NOMO-1 treated with dmso at 0.1 percent for 144 hours (cell line): ENCODE data around the gene KRTAP4-6.
A peak's percentile ranks its signal among the peaks of the same experiment; 100 is the strongest.
"Not testable (repeated sequence)": the region's sequence is repeated elsewhere in the genome, so short reads cannot be mapped to it uniquely, and the experiment has no call there.

Source experiments
- DNase-seq: peaks from one replicate; lab custom pipeline; 2025; ENCODE audit not compliant: unreplicated experiment; lab: John Stamatoyannopoulos, UW

KRTAP4-6 gene

DNA sequence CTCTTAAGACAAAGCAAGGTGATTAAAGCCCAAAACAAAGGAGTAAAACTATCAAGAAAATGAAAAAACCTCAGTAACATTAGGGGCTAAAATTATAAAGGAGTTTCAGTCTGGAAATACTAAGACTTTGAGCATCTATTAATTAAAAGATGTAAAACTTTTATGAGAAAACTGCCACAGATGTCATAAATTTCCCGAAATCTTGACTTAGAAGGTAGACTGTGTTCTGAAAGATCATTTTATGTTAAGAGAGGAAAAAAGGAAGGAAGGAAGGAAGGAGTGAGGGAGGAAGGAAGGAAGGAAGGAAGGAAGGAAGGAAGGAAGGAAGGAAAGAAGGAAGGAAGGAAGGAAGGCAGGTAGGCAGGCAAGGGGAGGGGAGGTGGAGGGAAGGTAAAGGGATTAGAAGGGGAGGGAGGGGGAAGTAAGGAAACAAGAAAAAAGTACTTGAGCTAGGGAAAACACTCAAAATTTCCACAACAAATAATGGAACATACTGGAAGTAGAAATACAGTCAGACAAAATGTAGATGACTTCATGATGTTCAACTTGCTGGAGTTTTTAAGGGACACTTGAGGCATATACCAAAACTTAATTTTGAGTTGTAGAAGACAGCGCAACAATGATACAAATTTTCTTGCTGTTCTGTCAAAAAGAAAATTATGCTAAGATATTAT, 7.3 kb upstream of the KRTAP4-6 start:
- DNase-seq, result no peak

DNA sequence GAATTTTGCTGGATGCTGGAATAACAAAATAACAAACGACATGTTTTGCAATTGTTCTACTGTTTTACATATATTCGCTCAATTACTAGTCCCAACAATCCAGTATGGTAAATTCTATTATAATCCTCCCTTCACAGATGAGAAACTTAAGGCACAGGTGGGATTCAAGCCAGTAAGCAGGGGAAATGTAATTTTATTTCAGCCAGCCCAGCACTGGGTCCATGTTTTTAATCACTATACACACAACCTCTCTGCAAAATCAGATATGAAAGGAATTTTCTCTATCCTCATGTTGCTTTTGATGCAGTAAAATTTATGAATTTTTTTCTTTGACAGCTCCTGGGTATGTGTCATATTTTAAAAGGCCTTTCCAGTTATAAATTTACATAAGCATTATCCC, 4.9 kb upstream of the KRTAP4-6 start:
- no peak for DNase-seq

DNA sequence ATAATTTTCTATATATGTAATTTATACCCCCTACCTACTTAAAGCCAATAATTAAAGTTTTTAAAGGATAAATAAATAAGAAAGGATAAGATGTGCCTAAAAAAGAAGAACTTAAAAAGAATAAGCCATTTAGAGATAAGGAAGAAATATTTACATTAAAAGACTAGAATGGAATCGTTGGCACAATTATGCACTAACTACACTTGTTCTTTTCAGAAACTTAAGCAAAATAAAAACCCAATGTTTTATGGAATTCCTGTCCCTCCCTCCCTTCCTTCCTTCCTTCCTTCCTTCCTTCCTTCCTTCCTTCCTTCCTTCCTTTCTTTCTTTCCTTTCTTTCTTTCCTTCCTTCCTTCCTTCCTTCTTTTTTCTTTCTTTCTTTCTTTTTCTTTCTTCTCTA, 4.5 kb upstream of the KRTAP4-6 start:
- no peak for DNase-seq

DNA sequence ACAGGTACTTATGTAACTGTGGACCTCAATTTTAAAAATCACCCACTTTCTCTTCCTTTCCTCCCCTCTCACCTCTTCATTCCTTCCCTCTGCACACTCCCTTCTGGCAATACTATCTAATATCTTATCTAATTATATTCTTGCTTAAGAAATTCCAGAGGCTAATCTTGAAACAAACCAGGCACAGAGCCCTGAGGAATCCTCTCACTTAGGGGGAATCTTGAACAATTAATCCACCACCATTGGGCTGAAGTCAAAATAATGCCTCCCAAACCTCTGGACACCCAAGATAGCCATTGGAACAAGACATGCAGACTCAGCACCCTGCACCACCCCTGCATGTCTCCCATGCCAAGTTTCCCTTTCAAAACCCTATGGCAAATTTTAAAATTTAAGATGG, 1.0 kb upstream of the KRTAP4-6 start:
- no peak for DNase-seq

DNA sequence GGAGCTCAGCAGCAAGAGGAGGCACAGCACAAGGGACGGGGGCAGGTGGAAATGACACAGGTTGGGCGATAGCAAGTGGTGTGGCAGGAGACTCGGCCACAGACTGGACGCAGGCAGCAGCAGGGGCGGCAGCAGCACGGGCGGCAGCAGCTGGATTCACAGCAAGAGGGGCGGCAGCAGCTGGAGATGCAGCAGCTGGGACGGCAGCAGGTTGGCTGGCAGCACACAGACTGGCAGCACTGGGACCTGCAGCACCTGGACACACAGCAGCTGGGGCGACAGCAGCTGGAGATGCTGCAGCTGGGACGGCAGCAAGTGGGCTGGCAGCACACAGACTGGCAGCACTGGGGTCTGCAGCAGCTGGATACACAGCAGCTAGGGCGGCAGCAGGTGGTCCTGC, 479 bp downstream of the KRTAP4-6 start:
- DNase-seq, result not testable (repeated sequence)

DNA sequence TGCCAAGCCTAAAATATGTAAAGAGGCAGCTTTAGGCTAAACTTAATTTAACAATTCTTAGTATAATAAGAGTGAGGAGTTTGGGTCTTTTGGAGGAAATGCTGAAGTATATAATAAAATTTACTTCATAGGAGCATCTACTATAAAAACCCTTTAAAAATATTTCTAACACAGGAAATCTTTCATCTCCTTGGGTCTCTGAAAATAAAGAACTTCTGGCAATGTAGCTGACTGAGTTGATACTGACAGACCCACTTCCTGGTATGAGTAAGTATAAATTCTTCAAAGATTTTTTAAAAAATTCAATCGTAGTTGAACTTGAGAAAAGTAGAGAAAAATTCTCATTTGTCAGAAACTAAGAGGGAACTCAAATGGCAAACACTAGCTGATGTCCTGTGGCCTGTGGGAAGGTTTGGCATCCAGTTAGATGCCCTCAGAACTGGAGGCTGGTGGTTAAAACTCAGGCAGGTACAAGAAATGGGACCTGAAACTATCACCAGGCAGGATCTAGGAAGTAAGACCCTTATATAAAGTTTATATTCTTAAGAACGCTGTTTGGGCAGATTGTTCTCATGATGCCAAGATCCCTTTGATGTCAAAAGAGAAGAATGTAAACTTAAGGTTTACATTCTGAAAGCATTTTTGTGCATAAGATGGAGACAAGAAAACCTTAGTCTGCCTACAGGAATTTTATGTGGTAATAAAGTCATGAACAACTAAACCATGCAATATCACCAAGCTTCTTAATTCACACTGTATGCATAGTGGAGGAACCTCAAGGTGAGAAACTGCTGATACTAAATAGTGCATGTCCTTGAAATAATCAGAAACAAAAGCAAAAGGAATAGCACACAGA, 6.2 kb downstream of the KRTAP4-6 start:
- no peak for DNase-seq

DNA sequence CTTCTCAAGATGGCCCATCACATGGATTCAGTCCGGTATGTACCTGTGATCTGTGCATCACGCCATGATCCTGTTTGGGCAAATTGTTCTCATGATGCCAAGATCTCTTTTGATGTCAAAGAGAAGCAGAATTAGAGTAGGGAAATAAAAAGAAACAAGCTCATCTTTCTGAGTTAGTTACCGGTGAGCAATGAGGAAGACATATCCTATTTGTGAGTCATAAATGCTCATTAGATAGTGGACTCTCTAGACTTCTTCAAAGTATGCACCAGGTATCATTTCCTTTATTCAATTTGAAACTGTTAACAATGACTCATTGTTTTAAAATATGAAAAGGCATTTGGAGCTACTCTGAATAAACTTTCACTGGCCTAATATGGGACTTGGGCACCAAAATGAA, 8.4 kb downstream of the KRTAP4-6 start:
- no peak for DNase-seq

DNA sequence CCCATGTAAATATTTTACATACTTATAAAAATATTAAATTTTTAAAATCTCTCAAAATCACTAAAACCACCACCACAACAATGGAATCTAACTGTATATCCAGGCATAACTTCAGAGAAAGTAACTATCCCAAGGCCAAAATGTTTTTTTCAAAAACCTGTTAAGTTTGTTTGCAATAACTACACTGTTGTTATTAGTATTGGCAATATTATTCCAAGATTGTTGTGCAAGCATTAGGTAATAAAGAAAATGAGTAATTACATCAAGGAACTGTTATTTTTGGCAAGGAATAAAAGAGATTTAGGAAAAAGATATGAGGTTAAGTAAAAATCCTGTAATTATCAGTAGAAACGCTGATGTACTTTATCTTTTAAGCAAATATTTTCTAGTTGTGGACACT, 13.0 kb downstream of the KRTAP4-6 start:
- DNase-seq, result no peak

DNA sequence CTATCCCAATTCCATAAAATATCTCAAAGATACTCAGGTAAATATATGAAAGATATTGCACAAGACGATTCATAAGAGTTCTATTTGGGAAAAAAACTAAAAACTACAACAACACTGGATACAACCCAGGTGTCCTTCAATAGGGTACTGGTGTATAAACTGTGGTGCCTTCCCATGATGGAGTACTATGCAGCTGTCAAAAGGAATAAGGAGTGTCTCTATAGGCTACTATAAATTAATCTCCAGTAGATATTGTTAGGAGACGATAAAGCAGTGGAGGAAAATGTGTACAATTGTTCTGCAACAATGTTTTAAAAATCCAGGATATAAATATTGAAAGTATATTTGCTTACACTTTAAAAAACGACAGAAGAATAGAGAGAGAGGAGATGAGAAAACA, 13.9 kb downstream of the KRTAP4-6 start:
- DNase-seq, result no peak

DNA sequence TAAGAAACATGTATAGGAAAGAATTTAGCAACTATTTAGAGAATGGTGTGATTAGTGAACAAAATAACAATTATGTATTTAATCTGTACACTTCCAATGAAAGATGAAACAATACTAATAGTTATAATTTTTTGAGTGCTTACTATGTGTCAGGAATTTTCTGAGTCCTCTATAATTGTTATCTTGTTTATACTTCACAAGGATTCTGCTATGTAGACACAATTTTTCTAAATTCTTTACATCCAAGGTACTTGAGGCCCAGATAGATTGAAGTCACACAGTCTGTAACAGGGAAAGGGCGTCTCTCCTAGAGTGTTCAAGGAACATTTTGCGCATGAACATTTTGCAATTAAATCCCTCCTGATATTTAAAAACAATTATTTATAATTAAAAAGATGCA, 15.3 kb downstream of the KRTAP4-6 start:
- no peak for DNase-seq

DNA sequence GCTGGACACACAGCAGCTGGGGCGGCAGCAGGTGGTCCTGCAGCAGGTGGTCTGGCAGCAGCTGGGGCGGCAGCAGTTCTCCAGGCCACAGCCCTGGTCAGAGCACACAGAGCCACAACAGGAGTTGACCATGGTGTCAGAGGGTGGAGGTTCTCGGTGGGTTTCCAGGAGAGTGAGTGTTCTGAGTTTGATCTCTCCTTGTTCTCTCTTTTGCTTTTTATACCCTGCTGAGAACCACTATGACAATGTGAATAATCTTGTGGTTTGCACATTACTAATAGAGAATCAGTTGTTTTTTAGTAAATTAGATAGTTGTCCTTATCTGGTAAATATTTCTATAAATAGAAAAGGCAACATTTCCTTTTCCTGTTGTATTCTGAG, 16.4 kb downstream of the KRTAP4-6 start, which contains the start of gene KRTAP4-12:
Gene KRTAP4-12, minus strand, starts transcription at position 192 of the 381 bp plus-strand sequence. Its CDS starts 60 bp downstream, at position 132.
- not testable (repeated sequence) for DNase-seq

DNA sequence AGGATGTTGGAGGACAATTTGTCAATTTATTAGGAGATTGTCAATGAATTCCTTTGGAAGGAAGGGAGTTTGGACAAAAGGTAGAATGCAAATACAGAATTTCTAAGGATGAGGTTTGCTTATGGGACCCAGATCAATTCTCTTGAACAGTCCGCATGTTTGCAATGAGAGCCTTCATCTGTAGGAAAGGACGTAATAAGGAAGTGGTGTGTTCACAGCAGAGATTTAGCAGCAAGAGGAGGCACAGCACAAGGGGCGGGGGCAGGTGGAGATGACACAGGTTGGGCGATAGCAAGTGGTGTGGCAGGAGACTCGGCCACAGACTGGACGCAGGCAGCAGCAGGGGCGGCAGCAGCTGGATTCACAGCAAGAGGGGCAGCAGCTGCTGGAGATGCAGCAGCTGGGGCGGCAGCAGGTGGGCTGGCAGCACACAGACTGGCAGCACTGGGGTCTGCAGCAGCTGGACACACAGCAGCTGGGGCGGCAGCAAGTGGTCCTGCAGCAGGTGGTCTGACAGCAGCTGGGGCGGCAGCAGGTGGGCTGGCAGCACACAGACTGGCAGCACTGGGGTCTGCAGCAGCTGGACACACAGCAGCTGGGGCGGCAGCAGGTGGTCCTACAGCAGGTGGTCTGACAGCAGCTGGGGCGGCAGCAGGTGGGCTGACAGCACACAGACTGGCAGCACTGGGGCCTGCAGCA, 16.9 kb downstream of the KRTAP4-6 start:
- DNase-seq, result not testable (repeated sequence)

DNA sequence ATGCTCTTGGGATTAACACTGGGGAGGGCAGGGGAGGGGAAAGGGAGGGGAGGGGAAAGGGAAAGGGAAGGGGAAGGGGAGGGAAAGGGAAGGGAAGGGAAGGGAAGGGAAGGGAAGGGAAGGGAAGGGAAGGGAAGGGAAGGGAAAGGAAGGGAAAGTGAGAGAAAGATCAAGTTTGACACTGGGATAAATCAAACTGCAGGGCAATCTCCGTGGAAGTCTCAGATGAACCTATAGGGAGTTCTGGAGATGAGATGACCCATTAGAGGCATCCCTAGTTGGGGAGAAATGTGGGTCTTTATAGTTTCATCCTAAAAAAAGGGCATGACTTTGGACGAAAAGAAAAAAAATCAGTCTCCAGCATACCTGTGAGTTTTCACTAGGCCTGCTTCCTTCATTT, 18.6 kb downstream of the KRTAP4-6 start:
- DNase-seq, result no peak

DNA sequence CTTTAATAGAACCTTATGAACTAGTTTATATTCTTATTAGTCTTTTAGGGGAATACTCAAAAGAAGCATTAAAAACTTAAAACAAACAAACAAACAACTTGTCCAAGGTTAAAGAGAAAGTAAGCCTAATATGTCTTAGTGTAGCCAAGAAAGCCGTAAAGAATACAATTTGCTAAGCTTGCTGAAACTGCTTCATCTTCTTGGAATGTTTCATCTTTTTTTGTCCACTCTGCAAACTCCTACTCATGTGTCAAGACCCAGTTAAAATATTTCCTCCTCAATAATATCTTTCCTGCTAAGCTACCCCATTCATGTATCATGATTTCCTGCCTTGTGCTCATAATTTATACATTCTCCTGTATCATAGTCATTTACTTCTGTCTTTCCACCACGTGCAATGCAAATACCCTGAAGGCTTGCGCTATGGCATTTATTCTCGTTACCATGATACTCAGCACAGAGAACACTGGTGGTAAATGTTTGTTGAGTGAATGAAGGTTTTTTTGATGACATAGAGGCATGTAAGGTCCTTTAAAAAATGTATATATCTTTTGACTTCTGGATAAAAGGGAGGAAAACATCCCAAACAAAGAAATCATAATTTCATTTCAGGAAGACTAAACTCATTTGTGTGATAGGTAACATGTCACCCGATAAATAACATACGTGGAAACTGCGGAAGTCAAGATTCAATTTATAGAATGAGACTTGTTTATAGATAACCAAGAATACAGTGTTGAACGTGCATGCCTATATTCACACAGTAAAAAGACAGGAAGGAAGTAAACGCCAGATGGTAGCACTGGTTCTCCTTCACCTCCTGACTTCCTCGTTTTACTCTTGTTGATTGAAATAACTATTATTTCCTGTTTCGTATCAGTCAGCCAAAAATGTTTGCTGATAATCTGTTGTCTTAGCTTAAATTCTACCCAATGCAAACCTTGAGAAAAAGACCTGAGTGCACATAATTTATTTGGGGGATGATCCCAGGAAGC, 20.4 kb downstream of the KRTAP4-6 start:
- not testable (repeated sequence) for DNase-seq

DNA sequence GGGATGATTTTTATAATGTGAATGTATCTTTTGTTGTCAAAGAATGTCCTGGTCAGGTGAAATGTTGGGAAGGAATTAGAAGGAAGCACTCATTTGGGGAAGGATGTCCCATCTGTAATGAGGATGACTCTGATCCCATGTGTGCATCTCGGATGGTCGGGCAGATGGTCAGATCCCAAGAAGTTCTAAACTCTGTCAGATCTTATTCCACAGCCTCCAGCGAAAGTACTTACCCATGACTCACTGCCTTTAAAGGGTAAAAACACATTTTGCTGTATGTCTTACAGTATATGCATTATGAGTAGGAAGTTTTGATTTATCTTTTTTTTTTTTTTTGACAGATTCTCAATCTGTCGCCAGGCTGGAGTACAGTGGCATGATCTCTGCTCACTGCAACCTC, 21.6 kb downstream of the KRTAP4-6 start:
- DNase-seq, result no peak

DNA sequence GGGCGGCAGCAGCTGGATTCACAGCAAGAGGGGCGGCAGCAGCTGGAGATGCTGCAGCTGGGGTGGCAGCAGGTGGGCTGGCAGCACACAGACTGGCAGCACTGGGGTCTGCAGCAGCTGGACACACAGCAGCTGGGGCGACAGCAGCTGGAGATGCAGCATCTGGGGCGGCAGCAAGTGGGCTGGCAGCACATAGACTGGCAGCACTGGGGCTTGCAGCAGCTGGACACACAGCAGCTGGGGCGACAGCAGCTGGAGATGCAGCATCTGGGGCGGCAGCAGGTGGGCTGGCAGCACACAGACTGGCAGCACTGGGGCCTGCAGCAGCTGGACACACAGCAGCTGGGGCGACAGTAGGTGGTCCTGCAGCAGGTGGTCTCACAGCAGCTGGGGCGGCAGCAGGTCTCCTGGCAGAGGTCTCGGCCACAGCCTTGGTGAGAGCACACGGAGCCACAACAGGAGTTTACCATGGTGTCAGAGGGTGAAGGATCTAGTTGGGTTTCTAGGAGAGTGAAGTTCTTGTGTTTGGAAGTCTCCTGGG, 22.4 kb downstream of the KRTAP4-6 start, which contains the start of gene KRTAP4-11:
Gene KRTAP4-11, minus strand, starts transcription at position 528 of the 541 bp plus-strand sequence. Its CDS starts 58 bp downstream, at position 470.
- DNase-seq, result not testable (repeated sequence)

DNA sequence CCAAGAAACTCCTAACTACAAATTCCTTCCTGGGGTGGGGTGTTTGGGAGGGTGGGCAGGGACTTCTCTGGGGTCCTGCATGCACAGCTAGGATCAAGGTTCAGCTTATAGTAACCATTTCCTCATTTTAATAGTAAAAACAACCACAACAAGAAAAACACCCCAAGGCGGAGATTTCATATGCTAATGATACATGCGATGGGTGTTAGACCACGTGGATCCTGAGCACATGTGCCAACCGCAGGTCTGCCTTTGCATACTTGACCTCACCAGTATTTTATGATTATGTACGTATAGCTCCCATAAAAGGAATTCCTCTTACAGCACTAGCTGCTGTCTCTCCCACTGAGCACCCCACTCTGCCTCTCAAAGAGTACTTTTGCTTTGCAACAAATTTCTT, 24.0 kb downstream of the KRTAP4-6 start:
- DNase-seq, result peak; percentile 56

DNA sequence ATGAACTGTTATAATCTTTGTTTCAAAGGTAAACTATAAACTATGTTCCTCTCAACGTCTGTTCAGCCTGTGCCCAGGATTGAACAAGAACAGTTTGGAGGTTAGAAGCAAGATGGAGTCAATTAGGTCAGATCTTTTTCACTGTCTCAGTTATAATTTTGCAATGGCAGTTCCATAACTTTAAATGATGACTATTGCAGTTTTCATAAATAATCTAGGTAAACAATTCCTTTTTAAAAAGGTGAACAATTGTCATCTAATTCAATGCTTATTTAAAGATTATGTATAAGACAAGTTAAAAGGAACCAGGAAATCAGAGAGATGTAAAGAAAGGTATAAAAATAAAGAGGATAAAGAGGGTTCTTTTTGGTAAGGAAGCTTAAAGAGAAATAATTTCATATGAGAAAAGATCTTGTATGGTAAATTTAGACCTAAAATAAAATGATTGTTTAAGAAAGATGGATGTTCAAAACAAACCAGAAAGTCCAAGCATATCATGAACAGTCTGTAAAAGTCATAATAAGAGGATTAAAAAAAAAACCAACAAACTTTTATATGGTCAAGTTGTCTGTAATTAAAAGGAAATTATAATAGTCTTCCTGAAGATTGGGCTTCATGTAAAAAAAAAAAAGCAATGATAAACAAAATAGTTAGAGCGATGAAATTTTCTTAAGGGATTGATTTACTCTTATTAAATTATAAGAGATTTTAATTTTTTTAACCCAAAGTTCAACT, 29.0 kb downstream of the KRTAP4-6 start:
- DNase-seq, result no peak

DNA sequence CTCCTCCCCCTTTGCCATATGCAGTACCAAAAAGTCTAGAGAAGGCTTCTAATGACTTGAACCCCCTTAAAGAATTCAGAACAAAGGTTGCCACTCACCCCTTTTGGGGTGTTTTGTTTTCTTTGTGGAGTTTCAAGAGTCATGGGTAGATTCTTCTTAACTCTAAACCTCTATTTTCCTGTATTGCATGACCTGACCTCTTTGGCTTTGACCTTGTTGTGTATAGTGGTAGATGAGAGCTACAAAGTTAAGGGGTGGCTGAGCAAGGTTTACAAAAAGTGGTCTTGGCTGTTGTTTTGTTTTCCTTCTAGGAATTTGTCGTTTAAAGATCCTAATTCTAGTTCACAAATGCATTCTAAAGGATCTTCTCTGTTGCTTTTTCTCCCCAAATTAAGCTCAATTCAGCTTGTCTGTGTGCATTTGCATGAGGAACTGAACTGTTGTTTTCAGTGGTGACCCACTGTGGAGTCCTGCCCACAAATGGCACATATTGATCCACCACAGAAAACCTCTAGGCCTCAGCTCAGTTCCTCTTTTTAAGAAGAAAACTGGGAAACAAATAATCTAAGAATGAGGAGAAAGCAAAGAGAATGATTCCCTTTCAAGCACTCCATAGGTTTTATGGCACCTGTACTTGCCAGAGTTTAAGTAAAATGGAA, 31.5 kb downstream of the KRTAP4-6 start:
- DNase-seq, result not testable (repeated sequence)
